NOMO-1 treated with dmso at 0.1 percent for 144 hours (cell line): Measurements from ENCODE around the gene SPRING1.

Source experiments
- DNase-seq: peaks from one replicate; lab custom pipeline; 2025; ENCODE audit not compliant: unreplicated experiment; lab: John Stamatoyannopoulos, UW

Gene SPRING1

DNA sequence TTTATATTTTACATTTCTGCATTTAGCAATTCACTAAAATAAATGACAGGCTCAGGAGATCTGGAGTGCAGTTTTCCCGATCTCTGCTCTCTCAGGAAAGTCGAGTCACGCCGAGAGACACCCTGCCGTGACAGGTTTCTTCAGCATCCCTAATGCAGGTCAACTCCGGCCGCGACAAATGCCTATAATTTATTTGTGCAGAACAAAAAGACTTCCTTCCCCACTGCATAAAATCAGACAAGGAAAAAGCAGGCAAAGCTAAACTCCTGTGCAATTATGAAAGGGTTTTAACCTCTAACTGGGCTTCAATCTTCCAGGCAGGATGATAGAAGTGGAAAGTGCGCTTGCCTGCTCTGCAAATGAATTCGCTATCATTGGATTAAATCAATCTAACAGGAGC, 28.1 kb downstream of the SPRING1 start:
- no peak for DNase-seq

DNA sequence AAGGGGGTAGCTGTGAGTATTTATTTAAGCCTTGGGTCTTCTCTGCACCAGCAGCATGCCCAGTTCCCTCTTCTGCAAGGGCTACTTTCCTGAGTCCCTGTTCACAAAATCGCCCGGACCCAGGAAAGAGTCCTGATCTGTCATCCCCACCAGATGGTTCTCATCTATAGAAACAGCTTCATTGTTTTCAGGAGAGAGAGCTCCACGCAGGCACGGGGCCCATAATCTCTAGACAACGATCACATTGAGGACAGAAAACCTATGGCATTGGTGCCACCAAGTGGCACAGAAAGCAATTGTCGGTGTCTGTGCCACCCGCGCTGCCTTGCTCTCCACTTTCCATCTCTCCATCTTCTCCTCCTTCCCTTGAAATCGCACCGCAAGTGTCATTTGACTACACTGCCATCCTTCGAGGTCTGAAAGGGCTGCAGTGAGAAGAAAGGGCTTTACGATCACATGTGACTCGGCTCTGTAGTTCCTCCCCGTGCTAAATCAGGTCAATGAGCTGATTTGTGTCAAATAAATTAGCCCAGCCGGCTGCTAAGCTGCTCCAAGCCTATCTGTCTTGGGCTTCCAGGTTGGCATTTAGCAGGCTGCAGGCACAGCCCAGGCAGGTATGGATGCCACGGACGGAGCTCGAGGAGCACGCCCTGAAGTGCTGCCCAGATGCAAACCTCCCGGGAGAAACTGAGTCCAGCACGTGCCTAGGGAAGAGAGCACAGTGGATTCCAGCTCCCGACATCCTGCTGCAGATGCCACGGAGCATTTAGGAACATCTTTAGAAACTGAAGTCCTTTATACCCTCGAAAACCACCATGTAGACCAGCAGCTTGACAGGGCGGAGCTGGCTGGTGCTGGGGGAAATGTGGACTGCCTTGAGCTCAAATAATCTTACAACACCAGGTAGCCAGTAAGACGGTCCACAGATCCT, 28.8 kb downstream of the SPRING1 start:
- DNase-seq = peak; percentile 25

DNA sequence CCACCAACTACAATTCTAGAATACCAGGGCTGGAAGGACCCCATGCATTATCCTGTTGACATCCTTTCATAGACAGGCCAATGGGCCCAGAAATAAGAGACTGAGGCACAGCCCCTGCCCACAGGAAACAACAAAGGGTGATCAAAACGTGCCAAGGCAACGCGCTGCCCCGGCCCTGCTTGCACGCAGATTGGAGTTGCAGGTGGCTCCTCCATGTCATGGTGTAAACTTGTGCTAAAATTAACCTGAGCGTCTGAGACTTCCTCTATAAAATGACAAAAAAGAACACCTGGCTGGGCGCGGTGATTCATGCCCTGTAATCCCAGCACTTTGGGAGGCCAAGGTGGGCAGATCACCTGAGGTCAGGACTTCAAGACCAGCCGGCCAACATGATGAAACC, 30.1 kb downstream of the SPRING1 start:
- no peak for DNase-seq

DNA sequence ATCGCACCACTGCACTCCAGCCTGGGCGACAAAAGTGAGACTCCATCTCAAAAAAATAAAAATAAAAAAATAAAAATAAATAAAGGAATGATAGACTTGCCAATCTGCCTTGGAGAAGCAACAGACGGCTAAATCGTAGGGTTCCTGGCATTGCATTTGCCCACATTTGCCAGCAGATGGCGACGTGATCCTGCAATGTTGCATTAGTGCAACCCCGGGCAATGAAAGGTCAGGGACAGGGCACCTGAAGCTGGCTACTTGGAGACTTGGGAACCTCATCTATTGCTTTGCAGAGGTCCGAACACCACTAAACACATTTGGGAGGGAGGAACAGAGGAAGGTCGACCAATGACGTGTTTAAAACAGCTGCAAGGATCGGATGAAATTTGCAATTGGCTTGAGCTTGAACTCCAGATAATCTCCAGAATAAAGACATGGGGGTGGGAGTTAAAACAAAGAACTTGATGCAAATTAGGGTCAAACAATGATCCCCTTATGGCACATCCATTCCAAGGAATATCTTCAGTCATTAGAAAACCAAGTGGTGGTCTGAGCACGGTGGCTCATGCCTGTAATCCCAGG, 34.6 kb downstream of the SPRING1 start:
- peak; percentile 18 for DNase-seq

DNA sequence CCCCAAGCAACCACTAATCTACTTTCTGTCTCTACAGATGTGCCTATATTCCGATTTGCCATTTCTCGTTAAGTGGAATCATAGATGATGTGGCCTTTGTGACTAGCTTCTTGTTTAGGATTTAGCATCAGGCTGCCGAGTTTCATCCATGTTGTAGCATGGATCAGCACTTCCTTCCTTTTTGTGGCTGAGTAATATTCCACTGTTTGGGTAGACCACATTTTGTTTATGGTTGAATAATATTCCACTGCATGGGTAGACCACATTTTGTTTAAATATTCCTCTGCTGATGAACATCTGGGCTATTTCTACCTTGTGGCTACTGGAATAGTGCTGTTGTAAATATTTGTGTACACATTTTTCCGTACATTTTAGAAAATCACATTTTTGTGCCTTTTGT, 36.4 kb downstream of the SPRING1 start:
- no peak for DNase-seq

DNA sequence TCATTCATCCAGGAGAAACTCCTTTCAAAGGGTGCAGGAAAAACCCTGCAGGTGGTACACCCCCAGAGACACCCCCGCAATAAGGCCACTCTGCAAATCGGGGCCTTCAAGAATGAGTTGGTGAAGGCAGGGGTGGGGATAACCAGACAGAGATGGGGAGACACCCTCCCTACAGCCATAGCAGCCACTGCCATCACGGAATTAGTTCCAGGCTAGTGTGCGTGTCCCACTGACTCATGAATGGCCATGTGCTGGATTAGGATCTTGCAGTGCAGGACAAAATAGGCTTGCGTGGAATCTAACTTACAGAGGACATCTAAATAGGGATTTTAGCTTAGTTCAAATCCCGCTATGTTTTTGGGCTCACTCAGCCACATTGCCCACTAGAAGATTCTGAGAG, 37.8 kb downstream of the SPRING1 start:
- no peak for DNase-seq

DNA sequence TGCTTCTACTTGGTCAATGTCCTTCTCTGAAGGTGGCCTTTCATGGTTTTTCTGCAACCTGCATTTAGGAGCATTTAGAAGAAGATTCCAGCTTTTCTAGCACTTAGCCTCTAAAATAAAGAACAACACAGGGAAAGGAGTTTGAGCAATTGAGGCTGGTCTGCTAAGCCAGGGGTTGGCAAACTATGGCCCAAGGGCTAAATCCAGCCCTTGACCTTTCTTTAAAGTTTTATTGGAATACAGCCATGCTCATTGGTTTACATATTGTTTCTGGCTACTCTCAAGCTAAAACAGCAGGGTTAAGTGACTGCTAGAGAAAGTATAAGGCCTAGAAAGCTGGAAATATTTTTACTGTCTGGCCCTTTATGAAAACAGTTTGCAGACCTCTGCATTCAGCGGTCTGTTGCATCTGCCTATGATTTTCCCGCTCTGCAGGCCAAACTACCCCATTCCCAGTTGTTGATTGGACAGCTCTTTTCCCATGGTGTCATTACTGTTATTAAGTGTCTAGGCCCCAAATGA, 39.3 kb downstream of the SPRING1 start:
- no peak for DNase-seq

DNA sequence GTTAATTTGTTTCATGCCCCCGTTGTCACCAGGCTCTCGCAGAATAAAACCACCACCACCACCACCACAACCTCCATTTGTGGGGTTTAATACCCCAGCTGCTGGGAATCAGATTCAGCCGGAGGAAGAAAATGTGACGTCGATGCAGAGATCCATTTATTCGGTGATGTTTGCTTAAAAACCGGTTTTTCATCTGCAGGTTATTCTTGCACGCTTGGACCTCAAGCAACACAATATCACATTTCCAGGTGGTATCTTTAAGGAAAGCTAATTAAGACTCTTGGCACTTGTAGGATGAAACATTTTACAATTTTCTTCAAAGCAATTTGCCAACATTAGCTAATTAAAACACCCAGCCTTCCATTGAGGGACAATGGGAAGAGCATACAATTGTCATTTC, 39.8 kb downstream of the SPRING1 start:
- no peak for DNase-seq

DNA sequence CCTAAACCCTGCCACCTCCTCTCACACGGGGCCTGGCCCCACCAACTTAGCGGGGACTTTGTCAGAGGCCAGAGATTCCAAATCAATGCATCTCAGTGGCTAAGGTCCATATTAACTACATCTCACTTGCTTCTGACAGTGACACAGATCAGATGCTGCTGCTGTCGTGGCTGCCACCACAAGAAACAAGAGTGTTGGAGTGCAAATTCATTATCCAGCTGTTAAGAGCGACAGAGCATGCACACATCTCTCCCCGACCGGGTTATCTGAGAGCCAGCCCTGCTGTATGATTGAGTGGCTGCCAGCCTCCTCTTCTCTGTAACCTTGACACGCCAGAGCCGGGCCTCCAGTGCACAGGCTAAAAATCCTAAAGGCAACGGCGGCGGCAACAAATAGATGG, 40.2 kb downstream of the SPRING1 start:
- DNase-seq = no peak

DNA sequence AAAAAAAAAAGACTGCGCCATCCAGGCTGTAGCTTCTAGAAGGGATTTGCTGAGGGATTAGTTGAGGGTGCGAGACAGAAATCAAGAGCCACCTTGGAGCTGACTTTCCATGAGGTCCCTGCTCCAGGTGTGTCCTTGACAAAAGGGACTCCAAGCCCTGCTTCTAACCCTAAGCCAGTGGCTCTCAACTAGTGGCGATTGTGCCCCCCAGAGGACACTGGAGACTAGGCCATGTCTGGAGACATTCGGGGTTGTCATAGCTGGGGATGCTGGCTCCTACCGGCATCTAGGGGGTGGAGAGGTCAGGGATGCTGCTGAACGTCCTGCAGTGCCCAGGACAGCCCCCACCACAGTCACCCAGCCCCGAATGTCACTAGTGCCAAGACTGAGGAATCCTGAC, 40.6 kb downstream of the SPRING1 start:
- DNase-seq = peak; percentile 29

DNA sequence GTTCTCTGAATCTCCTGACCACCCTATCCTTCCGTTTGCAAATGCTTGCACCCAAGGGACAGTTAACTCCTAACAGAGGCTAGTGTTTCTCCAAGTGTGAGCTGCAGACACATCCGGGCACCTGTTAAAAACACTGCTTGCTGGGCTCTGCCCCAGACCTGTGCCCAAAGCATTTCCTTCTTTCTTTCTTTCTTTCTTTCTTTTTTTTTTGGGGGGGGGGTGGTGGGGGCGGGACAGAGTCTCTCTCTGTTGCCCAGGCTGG, 42.5 kb downstream of the SPRING1 start:
- DNase-seq = no peak

DNA sequence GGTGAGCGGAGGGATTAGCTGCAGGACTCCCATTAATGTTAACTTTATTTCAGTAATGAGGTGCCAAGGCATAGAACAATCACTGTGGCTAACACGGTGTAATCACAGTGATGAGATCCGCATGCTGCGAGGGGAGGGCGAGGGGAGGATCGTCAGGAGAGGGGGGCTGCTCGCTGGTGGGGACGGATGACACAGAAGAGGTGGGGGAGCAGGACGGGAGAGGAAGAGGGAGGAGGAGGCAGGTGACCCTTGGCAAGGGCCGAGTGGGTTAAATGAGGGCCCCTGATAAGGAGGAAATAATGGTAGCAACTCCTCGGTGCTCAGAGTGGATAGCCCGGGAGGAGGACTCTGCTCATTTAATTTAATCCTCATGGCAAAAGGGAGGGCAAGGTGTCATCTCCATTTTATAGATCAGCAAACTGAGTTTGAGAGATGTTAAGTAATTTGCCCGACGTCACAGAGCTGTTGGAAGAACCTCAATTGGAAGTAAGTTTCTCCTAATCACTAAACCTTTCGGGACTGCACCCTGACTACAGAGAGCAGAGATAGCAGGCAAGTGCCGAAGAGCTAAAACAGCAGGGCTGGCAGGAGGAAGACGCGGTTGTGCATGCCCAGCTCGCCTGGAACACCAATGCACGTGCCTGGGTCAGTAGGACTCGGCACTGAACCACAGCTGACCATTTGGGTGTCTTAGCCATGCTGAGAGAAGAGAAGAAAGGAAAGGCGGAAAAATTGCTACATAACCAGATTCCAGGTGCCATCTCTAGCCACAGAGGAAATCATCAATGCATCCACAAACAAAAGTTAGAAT, 43.0 kb downstream of the SPRING1 start:
- DNase-seq = no peak

DNA sequence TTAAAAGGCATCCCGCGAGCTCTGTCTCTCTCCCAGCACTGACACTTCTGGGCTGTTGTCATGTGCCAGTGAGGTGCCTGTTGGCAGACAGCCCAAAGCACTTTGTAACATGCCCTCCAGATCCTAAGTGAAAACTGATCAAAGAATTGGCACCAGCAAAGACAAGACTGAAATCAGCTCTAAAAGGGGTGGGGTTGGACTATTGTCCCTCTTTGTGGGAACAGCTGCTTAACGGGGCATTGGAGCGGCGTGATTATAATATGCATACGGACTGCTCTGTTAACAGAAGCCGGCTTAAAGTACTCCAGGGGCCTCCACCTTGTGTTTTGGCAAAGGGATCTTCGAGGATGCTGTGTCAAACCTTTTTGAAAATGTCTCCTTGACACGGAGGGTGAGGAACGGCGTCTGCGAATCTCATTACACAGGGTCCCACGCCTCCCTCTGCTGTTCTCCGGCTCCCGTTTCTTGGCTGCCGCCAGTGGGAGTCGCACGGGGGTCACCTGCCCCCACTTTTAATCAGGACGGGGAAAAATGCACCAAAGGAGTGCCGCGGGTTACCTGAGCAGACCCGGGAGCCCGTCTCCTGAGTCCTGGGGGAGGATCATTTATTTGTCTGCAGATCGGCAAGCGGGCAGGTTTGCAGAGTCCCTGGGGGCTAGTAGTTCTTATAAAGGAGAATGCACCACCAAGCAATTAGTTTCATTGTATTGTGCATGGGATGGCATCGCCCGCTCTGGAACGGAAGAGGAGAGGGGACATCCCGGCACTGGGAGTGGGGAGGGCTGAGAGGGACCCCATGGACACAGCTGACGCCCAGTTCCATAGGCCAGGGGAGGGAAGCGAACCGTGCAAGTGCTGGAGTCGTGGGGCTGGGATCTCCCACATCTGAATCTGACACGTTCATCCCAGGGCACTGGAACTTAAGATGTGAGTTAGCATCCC, 44.3 kb downstream of the SPRING1 start:
- DNase-seq = no peak

DNA sequence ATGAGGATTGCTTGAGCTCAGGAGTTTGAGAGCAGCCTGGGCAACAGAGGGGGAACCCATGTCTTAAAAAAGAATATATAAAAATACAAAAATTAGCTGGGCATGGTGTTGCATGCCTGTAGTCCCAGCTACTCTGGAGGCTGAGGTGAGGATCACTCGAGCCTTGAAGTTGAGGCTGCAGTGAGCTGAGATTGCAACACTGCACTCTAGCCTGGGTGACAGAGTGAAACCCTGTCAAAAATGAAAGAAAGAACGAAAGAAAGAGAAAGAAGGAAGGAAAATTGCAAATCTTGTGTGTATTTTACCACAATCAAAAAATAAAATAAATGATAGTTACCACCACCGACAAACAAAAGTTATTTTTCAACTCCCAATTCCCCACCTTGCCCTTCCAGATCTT, 45.3 kb downstream of the SPRING1 start:
- no peak for DNase-seq

DNA sequence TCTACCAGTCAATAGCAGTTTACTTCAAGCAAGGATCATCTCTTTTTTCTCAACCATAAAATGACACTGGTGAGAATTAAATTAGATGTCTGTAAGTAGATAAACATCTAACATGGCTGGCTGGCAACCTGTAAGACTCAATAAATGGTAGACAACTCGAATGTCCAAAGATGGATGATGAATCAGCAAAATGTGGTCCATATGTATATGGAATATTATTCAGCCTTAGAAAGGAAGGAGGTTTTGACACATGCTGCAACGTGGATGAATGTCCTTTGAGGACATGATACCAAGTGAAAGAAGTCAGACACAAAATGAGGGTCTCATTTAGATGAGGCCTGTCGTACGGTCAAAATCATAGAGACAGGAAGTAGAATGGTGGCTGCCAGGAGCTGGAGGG, 46.2 kb downstream of the SPRING1 start:
- DNase-seq = no peak

DNA sequence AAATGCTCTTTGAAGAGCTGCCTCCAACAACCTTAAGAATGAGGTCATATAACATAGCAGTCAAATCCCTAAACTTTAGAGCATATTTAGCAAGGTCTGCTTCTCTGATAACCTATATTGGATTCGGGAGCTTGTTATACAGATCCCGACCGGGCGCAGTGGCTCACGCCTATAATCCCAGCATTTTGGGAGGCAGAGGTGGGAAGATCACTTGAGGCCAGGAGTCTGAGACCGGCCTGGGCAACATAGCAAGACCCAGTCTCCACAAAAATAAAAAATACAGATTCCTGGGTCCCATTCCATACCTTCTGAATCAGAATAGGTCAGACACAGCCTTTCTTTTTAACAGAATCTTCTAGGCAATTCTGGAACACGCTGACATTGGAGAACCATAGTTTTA, 46.7 kb downstream of the SPRING1 start:
- no peak for DNase-seq

DNA sequence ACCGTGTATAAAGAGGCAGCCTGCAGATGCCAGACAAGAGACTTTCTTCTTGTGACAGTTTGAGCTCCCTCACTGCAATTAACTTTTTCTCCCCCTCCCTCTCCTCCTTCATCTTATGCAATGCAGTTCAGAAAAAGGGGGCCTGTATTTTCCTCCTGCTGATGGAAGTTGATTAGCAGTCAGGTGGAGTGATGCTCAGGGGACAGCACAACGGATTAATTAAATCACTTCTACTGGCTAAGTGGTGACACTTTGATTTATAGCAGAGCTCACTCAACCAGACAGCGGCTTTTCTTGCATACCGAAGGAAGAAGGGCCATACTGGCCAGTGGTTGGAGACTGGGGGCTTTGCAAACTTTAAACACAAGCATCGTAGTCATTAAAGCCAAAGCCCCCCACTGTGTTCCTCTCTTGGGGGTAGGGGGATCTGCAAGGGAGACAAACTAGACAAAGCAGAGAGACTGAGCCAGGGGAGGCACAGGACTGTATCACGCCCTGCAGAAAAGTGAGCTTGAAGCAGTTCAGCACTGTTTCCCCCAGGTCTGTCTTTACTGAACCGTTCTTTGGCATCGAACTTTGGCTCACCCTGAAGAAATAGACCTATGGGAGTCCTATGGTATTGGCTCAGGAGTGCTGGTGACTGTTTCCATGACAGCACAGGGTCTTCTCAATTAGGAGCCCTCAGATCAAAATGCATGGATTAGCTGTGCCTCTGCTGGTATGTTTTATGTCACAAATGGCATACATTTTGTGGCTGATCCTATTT, 47.7 kb downstream of the SPRING1 start:
- DNase-seq = peak; percentile 48

DNA sequence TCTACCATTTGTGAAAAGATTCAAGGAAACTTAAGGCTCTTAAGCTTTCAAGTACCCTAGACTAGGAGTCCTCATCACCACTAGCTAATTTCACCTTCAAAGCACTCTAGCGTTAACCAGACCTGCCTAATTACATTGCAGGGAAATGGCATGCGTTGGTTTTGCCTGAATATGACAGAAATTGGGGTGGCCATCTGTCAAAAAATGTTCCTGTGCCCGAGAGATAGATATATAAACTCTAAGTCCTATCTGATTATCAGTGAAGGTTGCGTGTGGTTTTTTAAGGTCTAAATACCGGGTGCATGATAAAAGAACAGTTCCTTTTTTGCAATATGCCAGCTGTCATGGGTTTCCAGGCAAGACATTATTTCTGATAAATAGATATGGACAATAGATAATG, 48.3 kb downstream of the SPRING1 start:
- peak; percentile 39 for DNase-seq
